Urinary bladder (tissue), 4 donors: ENCODE measurements around the gene PRR30. TPM values are rescaled to one million over a fixed set of nuclear protein-coding genes. Genes with fewer than 3 reads are reported as not detected.
"Not testable (repeated sequence)": the region's sequence is repeated elsewhere in the genome, so short reads cannot be mapped to it uniquely, and the experiment has no call there.

Experiments
- DNase-seq: peaks from one replicate; pipeline ENCODE4 v3.0.0-alpha.2; 2015; ENCODE audit errors: extremely low spot score
- H3K27ac ChIP-seq: one replicate; pipeline ENCODE4 v1.5.1; 2013; ENCODE audit warnings: low read depth, mild to moderate bottlenecking, moderate library complexity
- H3K36me3 ChIP-seq: one replicate; pipeline ENCODE4 v1.6.1; 2013; ENCODE audit warnings: mild to moderate bottlenecking, moderate library complexity; ENCODE audit not compliant: insufficient read depth
- H3K4me1 ChIP-seq: one replicate; pipeline ENCODE4 v1.6.1; 2013; ENCODE audit warnings: mild to moderate bottlenecking, moderate library complexity; ENCODE audit not compliant: insufficient read depth
- H3K4me3 ChIP-seq: one replicate; pipeline ENCODE4 v1.5.1; 2013; ENCODE audit warnings: low read depth, low read length
- WGBS: extraction: QIAGEN DNeasy Blood & Tissue Kit; methylation state at CpG from one replicate; pipeline ENCODE4 v1.1.7; 2013; 5-methylcytosine and 5-hydroxymethylcytosine counted together
- polyA plus RNA-seq: library from polyadenylated mRNA; stranded (reverse); fragments of 200-250 nt; gene quantifications from one replicate; pipeline ENCODE4 v1.2.3, GENCODE V29; 2013
- total RNA-seq: library from RNA; depleted of rRNA; stranded (reverse); fragments of >200 nt; gene quantifications from one replicate; pipeline ENCODE4 v1.2.3, GENCODE V29; 2014
- donor health status: healthy with polysubstance abuse.
- donor health status: healthy.

Gene PRR30
- total RNA-seq, result not detected
- not detected for polyA plus RNA-seq

GRCh38 chr2:27139310-27139709 is at the start of gene PRR30:
PRR30 (minus strand) TSS chr2:27139410; CDS start chr2:27138329, 1,081 bp downstream.
- no peak within 1 kb of the TSS for H3K27ac ChIP-seq
- no peak for DNase-seq
- no peak within 1 kb of the TSS for H3K4me3 ChIP-seq
- H3K36me3 ChIP-seq, result no peaks in the 10 kb centered on the region
- WGBS, result 84% methylated on average over 4 of the region's 4 CpGs
- no peaks in the 10 kb centered on the region for H3K4me1 ChIP-seq

DNA sequence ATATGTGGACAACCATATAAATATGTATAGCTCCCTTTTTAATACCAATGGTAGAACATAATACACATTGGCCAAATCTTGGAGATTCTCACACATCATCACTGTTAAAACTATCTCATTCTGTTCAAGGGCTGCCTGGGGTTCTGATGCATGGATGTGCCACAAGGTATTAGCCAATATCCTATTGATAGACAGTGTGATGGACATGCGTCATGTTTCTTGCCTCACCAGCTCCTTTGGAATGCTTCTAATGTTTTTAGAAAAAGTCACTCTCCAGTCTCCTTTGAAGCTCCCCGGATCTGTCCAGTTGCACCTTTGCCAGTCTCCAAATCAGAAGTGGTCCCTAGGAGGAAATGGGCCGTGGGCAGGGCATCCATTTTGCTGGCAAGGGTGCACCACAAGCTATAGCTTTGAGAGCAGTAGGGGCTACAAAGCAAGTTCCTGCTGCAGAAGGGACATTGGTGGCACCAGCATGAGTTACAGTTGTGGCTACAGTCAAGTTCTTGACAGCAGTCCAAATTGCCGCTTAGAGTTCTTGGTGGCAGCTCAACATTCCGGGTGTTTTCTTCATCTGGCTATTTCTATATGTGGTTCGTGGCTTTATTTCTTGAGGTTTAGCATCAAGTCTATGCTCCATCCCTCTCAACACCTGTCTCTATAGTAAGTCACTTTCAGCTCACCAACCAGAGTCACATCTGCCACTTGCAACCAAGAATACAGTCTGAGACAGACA is 47.6 kb upstream of the PRR30 start:
- Histone ChIP-seq H3K36me3 (no peaks in the 10 kb centered on the region), H3K4me3 (no peak overlapping the region), H3K4me1 (no peaks in the 10 kb centered on the region), H3K27ac (no peak overlapping the region)
- WGBS, result 75% methylated on average over 6 of the region's 6 CpGs
- DNase-seq, result no peak

- Histone ChIP-seq H3K4me3 (no peak overlapping the region), H3K4me1 (no peaks in the 10 kb centered on the region), H3K36me3 (no peaks in the 10 kb centered on the region), H3K27ac (peak overlapping the region; percentile 28)
- WGBS, result 10% methylated on average over 6 of the region's 6 CpGs
- DNase-seq, result no peak
These were observed 46.3 kb upstream of the PRR30 start for GRCh38 chr2:27185331-27186026.

DNA sequence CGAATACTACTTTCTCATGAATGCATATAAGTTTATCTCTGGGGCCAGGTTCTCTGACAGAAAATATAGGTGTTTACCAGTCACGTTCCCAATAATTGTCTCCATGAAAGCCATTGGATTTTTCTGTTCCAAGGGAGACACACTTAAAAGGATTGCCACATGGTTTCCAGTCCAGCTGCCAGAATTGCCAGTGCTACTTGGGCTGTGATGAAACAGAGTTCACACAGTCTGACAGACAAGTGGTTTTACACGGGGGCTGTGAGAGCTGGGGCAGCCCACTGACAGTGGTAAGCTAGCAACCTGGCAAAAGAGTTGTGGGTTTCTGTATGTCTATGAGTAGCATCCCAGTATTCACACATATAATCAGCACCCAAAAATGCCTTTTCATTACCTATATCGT is 44.9 kb upstream of the PRR30 start:
- 70% methylated on average over 4 of the region's 4 CpGs for WGBS
- DNase-seq, result no peak
- H3K4me3 ChIP-seq, result no peak overlapping the region
- no peak overlapping the region for H3K27ac ChIP-seq
- H3K36me3 ChIP-seq, result no peaks in the 10 kb centered on the region
- H3K4me1 ChIP-seq, result no peaks in the 10 kb centered on the region

DNA sequence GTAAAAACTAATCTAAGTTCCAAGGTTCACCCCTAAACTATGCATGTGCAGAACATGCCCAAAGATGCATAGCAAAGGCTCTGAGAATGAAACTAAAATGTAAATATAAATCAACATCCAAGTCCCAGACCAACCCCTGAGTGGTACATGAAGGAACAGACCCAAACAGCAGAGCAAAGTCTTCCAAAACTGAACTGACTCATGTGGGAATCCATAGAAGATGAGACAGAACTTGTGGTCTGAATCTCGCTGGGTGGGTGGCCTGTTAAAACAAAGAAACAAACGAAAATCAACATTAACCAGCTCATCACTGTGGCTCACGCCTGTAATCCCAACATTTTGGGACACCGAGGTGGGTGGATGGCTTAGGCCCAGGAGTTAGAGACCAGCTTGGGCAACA is 43.1 kb upstream of the PRR30 start:
- WGBS, result 55% methylated on average over 4 of the region's 4 CpGs
- Histone ChIP-seq H3K36me3 (no peaks in the 10 kb centered on the region), H3K4me3 (no peak overlapping the region), H3K27ac (no peak overlapping the region), H3K4me1 (no peaks in the 10 kb centered on the region)
- DNase-seq, result no peak

DNA sequence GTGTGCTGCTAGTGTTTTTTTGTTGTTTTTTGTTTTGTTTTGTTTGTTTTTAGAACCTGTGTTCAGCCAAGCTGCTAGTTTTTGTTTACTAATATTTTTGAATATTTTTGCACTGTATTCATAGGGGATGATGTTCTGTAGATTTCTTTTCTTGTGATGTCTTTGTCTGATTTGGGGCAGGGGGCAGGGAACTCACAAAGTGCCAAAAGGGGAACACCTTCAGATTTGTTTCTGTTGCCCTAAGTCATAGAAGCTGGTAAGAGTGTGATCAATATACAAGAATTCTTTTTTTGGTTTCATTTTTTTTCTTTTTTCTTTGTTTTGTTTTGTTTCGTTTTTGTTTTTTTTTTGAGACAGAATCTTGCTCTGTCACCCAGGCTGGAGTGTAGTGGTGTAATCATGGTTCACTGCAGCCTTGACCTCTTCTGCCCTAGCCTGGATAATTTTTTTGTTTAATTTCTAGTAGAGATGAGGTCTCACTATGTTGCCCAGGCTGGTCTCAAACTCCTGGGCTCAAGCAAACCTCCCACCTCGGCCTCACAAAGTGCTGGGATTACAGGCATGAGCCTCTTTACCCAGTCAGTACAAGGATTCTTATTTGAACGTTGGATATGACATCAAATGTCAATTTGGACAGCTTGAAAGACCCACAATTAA is 40.3 kb upstream of the PRR30 start:
- Histone ChIP-seq H3K27ac (no peak overlapping the region), H3K36me3 (no peaks in the 10 kb centered on the region), H3K4me1 (no peaks in the 10 kb centered on the region), H3K4me3 (no peak overlapping the region)
- 66% methylated on average over 3 of the region's 3 CpGs for WGBS
- DNase-seq, result no peak

GRCh38 chr2:27178469-27178868 is 39.3 kb upstream of the PRR30 start:
- WGBS, result 88% methylated on average over 3 of the region's 3 CpGs
- H3K36me3 ChIP-seq, result no peaks in the 10 kb centered on the region
- H3K27ac ChIP-seq, result no peak overlapping the region
- DNase-seq, result no peak
- no peak overlapping the region for H3K4me3 ChIP-seq
- H3K4me1 ChIP-seq, result no peaks in the 10 kb centered on the region

DNA sequence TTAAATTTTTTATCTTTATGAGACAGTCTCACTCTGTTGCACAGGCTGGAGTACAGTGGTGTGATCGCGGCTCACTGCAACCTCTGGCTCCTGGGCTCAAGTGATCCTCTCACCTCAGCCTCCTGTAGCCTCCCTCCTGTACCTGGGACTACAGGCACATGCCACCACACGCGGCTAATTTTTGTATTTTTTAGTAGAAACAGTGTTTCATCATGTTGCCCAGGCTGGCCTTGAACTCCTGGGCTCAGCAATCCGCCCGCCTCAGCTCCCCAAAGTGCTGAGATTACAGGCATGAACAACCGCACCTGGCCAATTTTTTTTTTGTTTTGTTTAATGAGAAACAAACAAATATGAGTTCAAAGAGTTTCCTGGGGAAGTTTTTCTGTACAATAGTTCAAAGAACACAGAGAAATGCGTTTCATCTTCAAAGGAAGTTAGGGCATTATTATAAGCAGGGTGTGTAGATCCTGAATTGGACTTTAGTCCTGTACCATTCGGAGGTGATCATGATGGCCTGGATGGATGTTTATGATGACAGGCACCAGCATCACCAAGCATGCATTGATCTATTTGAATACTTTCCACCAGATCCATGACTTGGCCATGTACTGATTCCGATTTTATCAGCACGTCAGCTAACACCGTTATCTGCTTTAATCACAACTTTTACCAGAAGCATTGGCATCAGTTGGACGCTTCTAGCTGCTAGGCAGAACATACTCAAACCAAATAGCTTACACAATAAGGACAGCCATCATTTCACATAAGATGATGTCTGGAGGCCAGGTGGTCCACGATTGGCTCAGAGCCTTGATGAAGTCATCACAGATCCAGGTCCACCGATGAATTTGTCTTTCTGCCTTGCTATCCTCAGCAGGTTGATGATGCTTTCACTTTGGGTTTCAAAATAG is 38.5 kb upstream of the PRR30 start:
- no peaks in the 10 kb centered on the region for H3K4me1 ChIP-seq
- H3K27ac ChIP-seq, result no peak overlapping the region
- DNase-seq, result no peak
- H3K4me3 ChIP-seq, result no peak overlapping the region
- WGBS, result 75% methylated on average over 15 of the region's 15 CpGs
- H3K36me3 ChIP-seq, result no peaks in the 10 kb centered on the region

DNA sequence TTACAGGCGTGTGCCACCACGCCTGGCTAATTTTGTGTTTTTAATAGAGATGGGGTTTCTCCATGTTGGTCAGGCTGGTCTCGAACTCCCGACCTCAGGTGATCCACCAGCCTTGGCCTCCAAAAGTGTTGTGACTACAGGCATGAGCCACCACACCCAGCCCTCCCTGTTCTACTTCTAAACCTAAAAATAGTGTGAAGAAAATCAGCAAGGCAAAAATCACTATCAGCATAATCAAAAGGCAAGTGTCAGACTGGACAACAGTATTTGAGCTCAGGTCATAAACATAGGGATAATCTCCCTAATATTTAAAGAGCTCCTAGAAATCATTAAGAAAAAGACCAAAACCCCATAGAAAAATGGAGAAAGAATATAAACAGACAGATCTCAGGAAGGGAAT is 36.6 kb upstream of the PRR30 start:
- DNase-seq, H3K4me3 ChIP-seq, H3K27ac ChIP-seq, H3K36me3 ChIP-seq, H3K4me1 ChIP-seq: not testable (repeated sequence)
- 90% methylated on average over 4 of the region's 4 CpGs for WGBS

- Histone ChIP-seq H3K36me3 (no peaks in the 10 kb centered on the region), H3K4me3 (no peak overlapping the region), H3K4me1 (no peaks in the 10 kb centered on the region), H3K27ac (no peak overlapping the region)
- no peak for DNase-seq
- 74% methylated on average over 8 of the region's 8 CpGs for WGBS
These were observed 36.1 kb upstream of the PRR30 start for GRCh38 chr2:27175330-27175729.

DNA sequence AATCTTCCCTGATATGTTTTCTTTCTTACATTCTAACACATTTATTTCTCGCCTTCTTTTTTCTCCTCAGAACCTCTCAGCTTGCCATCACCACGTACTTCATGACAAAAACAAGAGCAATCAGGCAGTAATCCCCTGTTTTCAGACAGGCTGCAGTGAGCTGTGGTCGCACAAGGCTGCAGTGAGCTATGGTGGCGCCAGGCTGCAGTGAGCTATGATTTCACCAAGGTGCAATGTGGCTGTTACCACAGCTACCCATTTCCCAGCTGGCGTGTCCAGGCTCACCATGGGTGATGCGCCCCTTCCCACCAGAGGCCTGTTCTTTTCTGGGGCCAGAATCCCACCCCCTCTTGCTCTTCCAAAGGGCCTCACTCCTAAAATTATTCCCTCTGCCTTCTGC is 35.4 kb upstream of the PRR30 start:
- DNase-seq, result no peak
- Histone ChIP-seq H3K36me3 (no peaks in the 10 kb centered on the region), H3K27ac (no peak overlapping the region), H3K4me3 (no peak overlapping the region), H3K4me1 (no peaks in the 10 kb centered on the region)
- 65% methylated on average over 6 of the region's 6 CpGs for WGBS

GRCh38 chr2:27171351-27171848 is 32.2 kb upstream of the PRR30 start:
- H3K27ac ChIP-seq, result no peak overlapping the region
- no peak overlapping the region for H3K4me3 ChIP-seq
- H3K36me3 ChIP-seq, result no peaks in the 10 kb centered on the region
- 73% methylated on average over 8 of the region's 8 CpGs for WGBS
- no peaks in the 10 kb centered on the region for H3K4me1 ChIP-seq
- DNase-seq, result no peak
